ACHN (cell line): ENCODE data around the gene GDPD4.
"Not testable (repeated sequence)": the region's sequence is repeated elsewhere in the genome, so short reads cannot be mapped to it uniquely, and the experiment has no call there.

Source experiments
- DNase-seq: peaks from one replicate; pipeline ENCODE4 v3.0.0-alpha.2; 2015
- in situ Hi-C: cut with HindIII; loops from 2 replicates; pipeline ENCODE4 v1.10.0; 2017; ENCODE audit warnings: low sequenced_read_pairs, low pct_ligation_motif_present, low pct_unique_long_range_greater_than_20kb

The GDPD4 gene

GRCh38 chr11:77303328-77303727, 1.8 kb upstream of the GDPD4 start:
- DNase-seq = no peak
- in situ Hi-C loops = no loop called here

- in situ Hi-C loops = no loop called here
Measured at GRCh38 chr11:77302752-77303151, 1.3 kb upstream of the GDPD4 start.

GRCh38 chr11:77300695-77301094, 791 bp downstream of the GDPD4 start:
- in situ Hi-C loops = no loop called here
- no peak for DNase-seq

More at GRCh38 chr11:77302752-77303151, 1.3 kb upstream of the GDPD4 start:
- no peak for DNase-seq

GRCh38 chr11:77300028-77300427, 1.5 kb downstream of the GDPD4 start:
- peak; percentile 5 for DNase-seq
- in situ Hi-C loops = not testable (repeated sequence)

GRCh38 chr11:77299528-77299993, 1.9 kb downstream of the GDPD4 start:
- in situ Hi-C loops = no loop called here
- no peak for DNase-seq

GRCh38 chr11:77294040-77294439, 7.4 kb downstream of the GDPD4 start:
- DNase-seq = no peak
- in situ Hi-C loops = no loop called here

GRCh38 chr11:77289737-77290136, 11.7 kb downstream of the GDPD4 start:
- in situ Hi-C loops = no loop called here
- DNase-seq = no peak

- peak; percentile 8 for DNase-seq
- in situ Hi-C loops = no loop called here
Measured at GRCh38 chr11:77287615-77288273, 13.7 kb downstream of the GDPD4 start.

- no peak for DNase-seq
- in situ Hi-C loops = no loop called here
Measured at GRCh38 chr11:77287136-77287535, 14.3 kb downstream of the GDPD4 start.

- no peak for DNase-seq
- in situ Hi-C loops = no loop called here
Measured at GRCh38 chr11:77284476-77285468, 16.7 kb downstream of the GDPD4 start.

- in situ Hi-C loops = no loop called here
- DNase-seq = no peak
Measured at GRCh38 chr11:77283101-77283500, 18.4 kb downstream of the GDPD4 start.

- in situ Hi-C loops = no loop called here
- no peak for DNase-seq
Measured at GRCh38 chr11:77278595-77279506, 22.6 kb downstream of the GDPD4 start.

- no peak for DNase-seq
- in situ Hi-C loops = no loop called here
Measured at GRCh38 chr11:77276271-77276670, 25.2 kb downstream of the GDPD4 start.

GRCh38 chr11:77270921-77271320, 30.6 kb downstream of the GDPD4 start:
- in situ Hi-C loops = no loop called here
- no peak for DNase-seq

- no peak for DNase-seq
Measured at GRCh38 chr11:77269484-77270123, 31.9 kb downstream of the GDPD4 start.

GRCh38 chr11:77267962-77268361, 33.5 kb downstream of the GDPD4 start:
- DNase-seq = no peak
- in situ Hi-C loops = no loop called here

More at GRCh38 chr11:77269484-77270123, 31.9 kb downstream of the GDPD4 start:
- in situ Hi-C loops = no loop called here

- in situ Hi-C loops = no loop called here
- DNase-seq = no peak
Measured at GRCh38 chr11:77266766-77267165, 34.7 kb downstream of the GDPD4 start.

GRCh38 chr11:77262803-77263202, 38.7 kb downstream of the GDPD4 start:
- in situ Hi-C loops = no loop called here

More at GRCh38 chr11:77262803-77263202, 38.7 kb downstream of the GDPD4 start:
- no peak for DNase-seq
